Activated CD8-positive, alpha-beta memory T cell treated with anti-CD3 and anti-CD28 coated beads, Interleukin-2, amount 10 ng/mL, durations not matched to agents 7 days and 5 days (primary cell): ENCODE measurements around the gene NR5A2. TPM values are rescaled to one million over a fixed set of nuclear protein-coding genes. Genes with fewer than 3 reads are reported as not detected.
A peak's percentile ranks its signal among the peaks of the same experiment; 100 is the strongest.

Experiments
- ATAC-seq: fragments of 150-1000 bp; cut with Tn5 transposase; one replicate; pipeline ENCODE4 v1.10.0; 2021; ENCODE audit warnings: moderate library complexity
- CTCF ChIA-PET: fragments of 350-600 bp; sonication (Branson Sonifier 250); formaldehyde crosslinking; loops from one replicate; lab custom pipeline; 2021; ENCODE audit warnings: antibody characterized with exemption; lab: Charles Lee
- DNase-seq: peaks from one replicate; pipeline ENCODE4 v3.0.0-alpha.2; 2020
- H3K27ac Mint-ChIP-seq: one replicate; pipeline ENCODE4 v1.8.0; 2021; ENCODE audit warnings: mild to moderate bottlenecking, mixed read lengths
- H3K27me3 Mint-ChIP-seq: one replicate; pipeline ENCODE4 v1.8.0; 2021; ENCODE audit warnings: mixed read lengths
- H3K36me3 Mint-ChIP-seq: one replicate; pipeline ENCODE4 v1.8.0; 2021; ENCODE audit warnings: mild to moderate bottlenecking, mixed read lengths
- H3K4me1 Mint-ChIP-seq: one replicate; pipeline ENCODE4 v1.8.0; 2021; ENCODE audit warnings: mixed read lengths
- H3K4me3 Mint-ChIP-seq: one replicate; pipeline ENCODE4 v1.8.0; 2021; ENCODE audit warnings: mild to moderate bottlenecking, moderate library complexity, mixed read lengths
- H3K9me3 Mint-ChIP-seq: one replicate; pipeline ENCODE4 v1.8.0; 2022; ENCODE audit warnings: low read depth, mixed read lengths
- total RNA-seq, 2 experiments: library from RNA; stranded (reverse); gene quantifications; one replicate each; pipeline ENCODE4 v1.2.3, GENCODE V29; 2021

The NR5A2 gene
- total RNA-seq, 2 experiments from 2014 or later, result 0.59 TPM; not detected in 1

GRCh38 chr1:200194477-200194876 lies 167.0 kb downstream of the NR5A2 start:
- no peak for ATAC-seq

GRCh38 chr1:200198236-200198635 lies 170.7 kb downstream of the NR5A2 start:
- DNase-seq (no peak), ATAC-seq (no peak)
- no peak overlapping the region for H3K4me3 Mint-ChIP-seq
- H3K4me1 Mint-ChIP-seq, result no peaks in the 10 kb centered on the region
- peaks cover 28% of the 10 kb centered on the region for H3K27me3 Mint-ChIP-seq
- no peaks in the 10 kb centered on the region for H3K9me3 Mint-ChIP-seq
- H3K27ac Mint-ChIP-seq, result no peak overlapping the region
- CTCF ChIA-PET, result interaction anchor here (0.8 kb wide), 1 partner anchor 255 kb away, joined by 3 read pairs; no protein-coding TSS in a partner anchor
- no peaks in the 10 kb centered on the region for H3K36me3 Mint-ChIP-seq

More at GRCh38 chr1:200194477-200194876, 167.0 kb downstream of the NR5A2 start:
- no peak for DNase-seq
- Mint-ChIP-seq H3K4me1 (no peaks in the 10 kb centered on the region), H3K27ac (no peak overlapping the region), H3K4me3 (no peak overlapping the region), H3K27me3 (peaks cover 25% of the 10 kb centered on the region), H3K9me3 (no peaks in the 10 kb centered on the region), H3K36me3 (no peaks in the 10 kb centered on the region)
- CTCF ChIA-PET, result no interaction called here

- no peak for ATAC-seq
- Mint-ChIP-seq H3K4me3 (no peak overlapping the region), H3K4me1 (peaks cover 4% of the 10 kb centered on the region), H3K9me3 (no peaks in the 10 kb centered on the region), H3K27ac (no peak overlapping the region), H3K27me3 (peaks cover 33% of the 10 kb centered on the region), H3K36me3 (peaks cover 3% of the 10 kb centered on the region)
- no peak for DNase-seq
- CTCF ChIA-PET, result no interaction called here
These were observed 177.9 kb downstream of the NR5A2 start for GRCh38 chr1:200205216-200205995.

GRCh38 chr1:200206340-200206739 lies 178.8 kb downstream of the NR5A2 start:
- DNase-seq (no peak), ATAC-seq (no peak)
- Mint-ChIP-seq H3K4me1 (peaks cover 4% of the 10 kb centered on the region), H3K4me3 (no peak overlapping the region), H3K27ac (no peak overlapping the region), H3K27me3 (peaks cover 33% of the 10 kb centered on the region), H3K36me3 (peaks cover 3% of the 10 kb centered on the region), H3K9me3 (no peaks in the 10 kb centered on the region)
- CTCF ChIA-PET, result no interaction called here

- Mint-ChIP-seq H3K27ac (no peak overlapping the region), H3K4me3 (no peak overlapping the region), H3K27me3 (peaks cover 33% of the 10 kb centered on the region), H3K9me3 (no peaks in the 10 kb centered on the region), H3K36me3 (peaks cover 3% of the 10 kb centered on the region), H3K4me1 (peaks cover 4% of the 10 kb centered on the region)
- CTCF ChIA-PET, result no interaction called here
- no peak for DNase-seq
- no peak for ATAC-seq
These were observed 179.3 kb downstream of the NR5A2 start for GRCh38 chr1:200206761-200207160.

GRCh38 chr1:200207711-200208126 lies 180.2 kb downstream of the NR5A2 start:
- DNase-seq, result no peak
- no peak overlapping the region for H3K27ac Mint-ChIP-seq
- H3K4me3 Mint-ChIP-seq, result no peak overlapping the region
- H3K9me3 Mint-ChIP-seq, result no peaks in the 10 kb centered on the region
- H3K27me3 Mint-ChIP-seq, result peaks cover 31% of the 10 kb centered on the region
- peaks cover 4% of the 10 kb centered on the region for H3K4me1 Mint-ChIP-seq
- peak; percentile 33 for ATAC-seq
- peaks cover 3% of the 10 kb centered on the region for H3K36me3 Mint-ChIP-seq
- CTCF ChIA-PET, result no interaction called here

GRCh38 chr1:200211157-200211556 lies 183.6 kb downstream of the NR5A2 start:
- CTCF ChIA-PET, result no interaction called here
- ATAC-seq (no peak), DNase-seq (no peak)
- Mint-ChIP-seq H3K4me1 (peaks cover 4% of the 10 kb centered on the region), H3K27me3 (peaks cover 32% of the 10 kb centered on the region), H3K27ac (no peak overlapping the region), H3K9me3 (no peaks in the 10 kb centered on the region), H3K4me3 (no peak overlapping the region), H3K36me3 (peaks cover 3% of the 10 kb centered on the region)

- Mint-ChIP-seq H3K9me3 (no peaks in the 10 kb centered on the region), H3K4me3 (no peak overlapping the region), H3K4me1 (peaks cover 10% of the 10 kb centered on the region), H3K27ac (no peak overlapping the region), H3K36me3 (no peaks in the 10 kb centered on the region), H3K27me3 (peaks cover 29% of the 10 kb centered on the region)
- ATAC-seq (no peak), DNase-seq (no peak)
- CTCF ChIA-PET, result no interaction called here
These were observed 185.9 kb downstream of the NR5A2 start for GRCh38 chr1:200213392-200213791.

GRCh38 chr1:200213921-200214320 lies 186.4 kb downstream of the NR5A2 start:
- CTCF ChIA-PET, result no interaction called here
- Mint-ChIP-seq H3K4me3 (no peak overlapping the region), H3K27ac (no peak overlapping the region)

GRCh38 chr1:200215350-200215749 lies 187.8 kb downstream of the NR5A2 start:
- CTCF ChIA-PET, result no interaction called here
- DNase-seq (no peak), ATAC-seq (no peak)
- Mint-ChIP-seq H3K27me3 (peaks cover 28% of the 10 kb centered on the region), H3K36me3 (no peaks in the 10 kb centered on the region), H3K9me3 (no peaks in the 10 kb centered on the region), H3K4me1 (peaks cover 10% of the 10 kb centered on the region), H3K4me3 (no peak overlapping the region), H3K27ac (no peak overlapping the region)

More at GRCh38 chr1:200213921-200214320, 186.4 kb downstream of the NR5A2 start:
- H3K4me1 Mint-ChIP-seq, result peaks cover 10% of the 10 kb centered on the region
- DNase-seq, result no peak
- ATAC-seq, result no peak
- H3K27me3 Mint-ChIP-seq, result peaks cover 32% of the 10 kb centered on the region
- no peaks in the 10 kb centered on the region for H3K9me3 Mint-ChIP-seq
- H3K36me3 Mint-ChIP-seq, result no peaks in the 10 kb centered on the region

- ATAC-seq (peak; percentile 76), DNase-seq (peak; percentile 47)
- Mint-ChIP-seq H3K4me3 (no peak overlapping the region), H3K9me3 (no peaks in the 10 kb centered on the region), H3K27me3 (peaks cover 37% of the 10 kb centered on the region), H3K36me3 (no peaks in the 10 kb centered on the region), H3K27ac (no peak overlapping the region), H3K4me1 (peaks cover 15% of the 10 kb centered on the region)
- CTCF ChIA-PET, result no interaction called here
These were observed 190.2 kb downstream of the NR5A2 start for GRCh38 chr1:200217703-200218102.

- Mint-ChIP-seq H3K4me3 (no peak overlapping the region), H3K27me3 (peaks cover 48% of the 10 kb centered on the region), H3K4me1 (peaks cover 28% of the 10 kb centered on the region), H3K9me3 (no peaks in the 10 kb centered on the region), H3K27ac (no peak overlapping the region), H3K36me3 (no peaks in the 10 kb centered on the region)
- CTCF ChIA-PET, result no interaction called here
- DNase-seq, result no peak
- ATAC-seq, result no peak
These were observed 194.2 kb downstream of the NR5A2 start for GRCh38 chr1:200221614-200222282.

- Mint-ChIP-seq H3K4me3 (no peak overlapping the region), H3K27ac (no peak overlapping the region), H3K36me3 (no peaks in the 10 kb centered on the region), H3K9me3 (no peaks in the 10 kb centered on the region), H3K4me1 (peaks cover 20% of the 10 kb centered on the region), H3K27me3 (peaks cover 51% of the 10 kb centered on the region)
- CTCF ChIA-PET, result no interaction called here
- ATAC-seq (no peak), DNase-seq (no peak)
These were observed 195.7 kb downstream of the NR5A2 start for GRCh38 chr1:200223207-200223606.

GRCh38 chr1:200223613-200224012 lies 196.1 kb downstream of the NR5A2 start:
- no peak for DNase-seq
- H3K27ac Mint-ChIP-seq, result no peak overlapping the region
- H3K4me1 Mint-ChIP-seq, result peaks cover 20% of the 10 kb centered on the region
- H3K4me3 Mint-ChIP-seq, result no peak overlapping the region
- no peak for ATAC-seq
- no peaks in the 10 kb centered on the region for H3K36me3 Mint-ChIP-seq
- H3K9me3 Mint-ChIP-seq, result no peaks in the 10 kb centered on the region
- H3K27me3 Mint-ChIP-seq, result peaks cover 55% of the 10 kb centered on the region
- CTCF ChIA-PET, result no interaction called here
